Peyer's patch (tissue), 4 donors: ENCODE results near the gene ARSG.

Source experiments
- CTCF ChIP-seq, 6 experiments: fragments of 450-650 bp in 4 of 6; fragments of 200-600 bp in 2 of 6; sonication (generic) in 1 of 6; IDR thresholded peaks; one replicate each; pipeline ENCODE4 v1.5.1; 2017 to 2019; ENCODE audit warnings: antibody characterized with exemption in 6 of 6, mild to moderate bottlenecking in 3 of 6, moderate library complexity in 1 of 6
- POLR2A ChIP-seq, 2 donors: fragments of 450-650 bp; IDR thresholded peaks; one replicate each; pipeline ENCODE4 v1.5.1; 2017; ENCODE audit warnings: antibody characterized with exemption in 2 of 2, mild to moderate bottlenecking in 2 of 2, moderate library complexity in 2 of 2

- no peak for TF ChIP-seq CTCF (IDR thresholded peaks at IDR 0.05)
- no peak for TF ChIP-seq POLR2A (IDR thresholded peaks at IDR 0.05)
These were observed 157.9 kb downstream of the ARSG start for GRCh38 chr17:68449021-68449739.
